ENCODE results near the gene TMEM255B. TPM values are rescaled to one million over a fixed set of nuclear protein-coding genes. Genes with fewer than 3 reads are reported as not detected.
A peak's percentile ranks its signal among the peaks of the same experiment; 100 is the strongest.

Gene TMEM255B
- total and polyA plus RNA-seq, 9 of the 15 experiments (the other 6 are each of a cell fraction or from before 2014, with no cell fraction given), result 0.01 to 0.75 (median 0.23) TPM

GRCh38 chr13:113748101-113748861, 10.7 kb upstream of the TMEM255B start (continued):
- TF ChIP-seq MITF (IDR thresholded peaks at IDR 0.05), result peak; percentile 42
- peak; percentile 37; the same call in 1 of the 2 replicates for TF ChIP-seq MTA1 (IDR thresholded peaks at IDR 0.05; ENCODE audit: borderline replicate concordance)
- TF ChIP-seq RAD51 (IDR thresholded peaks at IDR 0.05; ENCODE audit: borderline replicate concordance, low read depth), result peak; percentile 63
- TF ChIP-seq ZNF57 (CRISPR knock-in tag; IDR thresholded peaks at IDR 0.05), result no peak
- TF ChIP-seq ZNF318 (IDR thresholded peaks at IDR 0.05; ENCODE audit: borderline replicate concordance in 1 of 2, low read depth in 1 of 2), result 0 out of 4 replicates have a peak, but pooled peaks of 1 of the 2 experiments have one; percentile 55
- TF ChIP-seq GATA2 (CRISPR knock-in tag; IDR thresholded peaks at IDR 0.05), result peak; percentile 42; the same call in 1 of the 2 replicates
- no peak for TF ChIP-seq CREB1 (IDR thresholded peaks at IDR 0.05)
- peak; percentile 55; the same call in 1 of the 2 replicates for TF ChIP-seq CREB1 (CRISPR knock-in tag; IDR thresholded peaks at IDR 0.05)
- TF ChIP-seq NFE2 (IDR thresholded peaks at IDR 0.05; ENCODE audit: low read depth), result peak; percentile 64
- 0 out of 4 replicates have a peak, but pooled peaks of 1 of the 2 experiments have one; percentile 26 for TF ChIP-seq TEAD1 (CRISPR knock-in tag; IDR thresholded peaks at IDR 0.05)
- no peak for TF ChIP-seq PRMT5 (CRISPR knock-in tag; IDR thresholded peaks at IDR 0.05)
- peak; percentile 49; the same call in 1 of the 2 replicates for TF ChIP-seq MTA3 (IDR thresholded peaks at IDR 0.05; ENCODE audit: borderline replicate concordance)
- no peak for TF ChIP-seq TRIM25 (IDR thresholded peaks at IDR 0.05; ENCODE audit: borderline replicate concordance)
- TF ChIP-seq HDAC1 (IDR thresholded peaks at IDR 0.05), result 0 out of 4 replicates have a peak, but pooled peaks of 1 of the 2 experiments have one; percentile 40
- peak; percentile 77 for TF ChIP-seq ZFX (CRISPR knock-in tag; IDR thresholded peaks at IDR 0.05)
